Body of pancreas (tissue), 4 donors: ENCODE results near the gene CTAG2. TPM values are rescaled to one million over a fixed set of nuclear protein-coding genes. Genes with fewer than 3 reads are reported as not detected.
"Not testable (repeated sequence)": the region's sequence is repeated elsewhere in the genome, so short reads cannot be mapped to it uniquely, and the experiment has no call there.

ENCODE experiments used
- ATAC-seq: fragments of 150-250 bp; one replicate; pipeline ENCODE4 v1.9.1; 2016
- DNase-seq, 4 donors: peaks; one replicate each; pipeline ENCODE4 v3.0.0-alpha.2; 2019
- H3K27ac ChIP-seq, 4 donors: fragments of 200-600 bp; sonication (generic); 1 replicate in 3 of 4; 2 replicates in 1 of 4; pipeline versions ENCODE4 v1.5.1 to v1.6.1; 2016 to 2019; ENCODE audit warnings: mild to moderate bottlenecking in 1 of 4, mixed read lengths in 1 of 4, moderate library complexity in 1 of 4
- H3K27me3 ChIP-seq, 2 donors: fragments of 200-600 bp; sonication (generic); one replicate each; pipeline ENCODE4 v1.6.0; 2016; ENCODE audit warnings: mild to moderate bottlenecking in 1 of 2
- H3K36me3 ChIP-seq, 2 donors: fragments of 200-600 bp; sonication (generic); replicated peaks in 1 of 2; 2 replicates each; pipeline ENCODE4 v1.5.1; 2016; ENCODE audit warnings: low read depth in 2 of 2; ENCODE audit not compliant: insufficient read depth in 1 of 2
- H3K4me1 ChIP-seq: fragments of 200-600 bp; sonication (generic); one replicate; pipeline ENCODE4 v1.6.0; 2016
- H3K4me3 ChIP-seq, 2 donors: fragments of 200-600 bp; sonication (generic); 1 replicate in 1 of 2; 2 replicates in 1 of 2; pipeline ENCODE4 v1.5.1; 2016 to 2019
- H3K9me3 ChIP-seq, 3 donors: fragments of 200-600 bp; sonication (generic); 1 replicate in 2 of 3; 2 replicates in 1 of 3; pipeline ENCODE4 v1.5.1; 2016
- POLR2A ChIP-seq, 3 donors: fragments of 450-650 bp; IDR thresholded peaks; one replicate each; pipeline ENCODE4 v1.6.1; 2016; ENCODE audit warnings: antibody characterized with exemption in 3 of 3, mild to moderate bottlenecking in 2 of 3
- WGBS, 2 donors: methylation state at CpG; one replicate each; pipeline ENCODE4 v1.1.5; 2017; 5-methylcytosine and 5-hydroxymethylcytosine counted together
- intact Hi-C: fragments of 100-400 bp; cut with DNase I; formaldehyde crosslinking; loops from one replicate; pipeline ENCODE4 v1.15.1; 2023
- total RNA-seq, 2 donors: library from RNA; depleted of rRNA; stranded (reverse); fragments of >200 nt; gene quantifications; one replicate each; pipeline ENCODE4 v1.1.0, GENCODE V29; 2016
- TF ChIP-seq, protein P1 (sequence below), 7 experiments: fragments of 450-650 bp in 4 of 7; fragments of 200-600 bp in 3 of 7; sonication (generic) in 3 of 7; IDR thresholded peaks; one replicate each; pipeline ENCODE4 v1.5.1; 2016 to 2019; ENCODE audit warnings: antibody characterized with exemption in 7 of 7

CTAG2 gene
- total RNA-seq, result not detected

DNA sequence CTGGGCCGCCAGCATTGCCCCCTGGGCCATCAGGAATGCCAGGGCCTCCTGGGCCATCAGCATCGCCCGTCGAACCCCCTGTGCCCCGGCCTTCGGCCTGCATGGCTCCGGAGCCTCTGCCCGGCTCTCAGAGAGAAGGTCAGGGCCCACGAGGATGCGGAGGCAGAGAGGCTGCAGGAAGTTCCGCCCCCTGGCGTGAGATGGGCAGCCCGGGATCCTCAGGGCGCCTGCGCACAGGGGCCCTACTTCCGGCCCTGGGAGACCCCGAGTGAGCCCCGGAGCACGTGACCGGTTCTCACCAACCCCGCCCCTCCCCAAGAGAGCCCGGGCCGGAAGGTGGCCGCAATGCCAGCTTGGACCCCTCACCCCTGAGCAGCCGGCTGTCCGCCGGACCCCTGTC is at the start of gene CTAG2:
Gene CTAG2 (minus strand): TSS at position 167 of the 400 bp plus-strand sequence. CDS start 64 bp downstream, at position 103.
- H3K27ac ChIP-seq, DNase-seq, H3K27me3 ChIP-seq, H3K4me3 ChIP-seq, H3K9me3 ChIP-seq, intact Hi-C loops, H3K4me1 ChIP-seq, H3K36me3 ChIP-seq, ATAC-seq: not testable (repeated sequence)
- WGBS, 2 donors, result no CpG with 5 or more reads among the region's 27 CpGs

DNA sequence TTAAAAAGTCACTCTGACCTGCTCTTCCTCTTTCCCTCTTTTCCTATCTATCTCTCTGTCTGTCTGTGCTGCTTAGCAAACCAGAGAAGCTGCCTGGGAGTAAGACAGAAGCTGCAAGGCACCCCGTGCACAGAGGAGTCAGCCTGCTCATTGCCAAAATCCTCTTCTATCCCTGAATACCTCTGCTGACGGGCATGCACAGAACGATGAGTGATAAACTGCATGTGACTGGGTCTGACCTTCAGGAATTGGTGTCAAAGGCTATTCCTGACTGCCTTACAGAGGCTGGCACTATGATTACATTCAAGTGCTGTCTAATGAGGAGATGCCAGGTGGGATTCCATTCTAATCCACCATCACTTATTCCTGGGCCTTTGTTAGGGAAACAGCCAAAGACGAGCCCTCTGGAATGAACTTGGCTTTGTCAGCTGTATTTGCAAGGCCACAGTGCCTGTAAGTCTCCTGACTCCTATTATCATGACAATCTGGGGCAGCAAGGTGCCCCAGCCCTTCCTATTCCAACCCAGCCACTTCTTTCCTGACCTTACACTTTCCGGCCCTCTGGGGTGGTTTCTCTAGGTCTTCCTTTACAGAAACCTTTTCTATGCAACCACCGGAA is 45.4 kb upstream of the CTAG2 start:
- WGBS, 2 donors, result 59 to 72% methylated on average over 4 to 5 of the region's 6 CpGs
- Histone ChIP-seq H3K9me3 (no peaks in the 10 kb centered on the region), H3K27me3 (no peaks in the 10 kb centered on the region), H3K4me3 (no peak overlapping the region), H3K27ac (no peak overlapping the region), H3K4me1 (no peaks in the 10 kb centered on the region), H3K36me3 (no peaks in the 10 kb centered on the region)
- intact Hi-C loops, result no loop called here
- TF ChIP-seq, protein P1, sequence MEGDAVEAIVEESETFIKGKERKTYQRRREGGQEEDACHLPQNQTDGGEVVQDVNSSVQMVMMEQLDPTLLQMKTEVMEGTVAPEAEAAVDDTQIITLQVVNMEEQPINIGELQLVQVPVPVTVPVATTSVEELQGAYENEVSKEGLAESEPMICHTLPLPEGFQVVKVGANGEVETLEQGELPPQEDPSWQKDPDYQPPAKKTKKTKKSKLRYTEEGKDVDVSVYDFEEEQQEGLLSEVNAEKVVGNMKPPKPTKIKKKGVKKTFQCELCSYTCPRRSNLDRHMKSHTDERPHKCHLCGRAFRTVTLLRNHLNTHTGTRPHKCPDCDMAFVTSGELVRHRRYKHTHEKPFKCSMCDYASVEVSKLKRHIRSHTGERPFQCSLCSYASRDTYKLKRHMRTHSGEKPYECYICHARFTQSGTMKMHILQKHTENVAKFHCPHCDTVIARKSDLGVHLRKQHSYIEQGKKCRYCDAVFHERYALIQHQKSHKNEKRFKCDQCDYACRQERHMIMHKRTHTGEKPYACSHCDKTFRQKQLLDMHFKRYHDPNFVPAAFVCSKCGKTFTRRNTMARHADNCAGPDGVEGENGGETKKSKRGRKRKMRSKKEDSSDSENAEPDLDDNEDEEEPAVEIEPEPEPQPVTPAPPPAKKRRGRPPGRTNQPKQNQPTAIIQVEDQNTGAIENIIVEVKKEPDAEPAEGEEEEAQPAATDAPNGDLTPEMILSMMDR (IDR thresholded peaks at IDR 0.05), result no peak
- no peak for TF ChIP-seq POLR2A (IDR thresholded peaks at IDR 0.05)
- ATAC-seq, result no peak
- no peak for DNase-seq

DNA sequence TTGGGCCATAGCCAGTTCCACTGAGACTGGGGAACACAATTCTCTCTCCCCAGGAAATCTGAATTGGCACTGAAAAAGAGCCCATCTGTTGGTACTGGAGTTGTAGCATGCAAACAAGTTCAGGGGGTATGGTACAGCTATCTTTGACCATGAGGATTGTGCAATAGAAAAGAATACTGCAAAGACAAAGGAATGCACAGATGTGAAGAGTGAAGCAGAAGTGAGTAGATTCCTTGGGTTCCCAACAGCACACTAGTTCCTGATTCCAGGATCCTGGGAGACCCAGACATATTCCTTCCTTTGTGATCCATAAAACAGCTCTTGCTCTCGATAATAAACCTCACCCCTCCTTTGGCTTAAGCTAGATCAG is 43.3 kb upstream of the CTAG2 start:
- H3K36me3 ChIP-seq, result no peaks in the 10 kb centered on the region
- ATAC-seq (no peak), DNase-seq (no peak)
- intact Hi-C loops, result no loop called here
- no peak overlapping the region for H3K27ac ChIP-seq
- no peaks in the 10 kb centered on the region for H3K9me3 ChIP-seq
- no peaks in the 10 kb centered on the region for H3K27me3 ChIP-seq
- H3K4me3 ChIP-seq, result no peak overlapping the region
- 73 to 100% methylated on average over 1 of the region's 1 CpG for WGBS, 2 donors
- no peak for TF ChIP-seq POLR2A (IDR thresholded peaks at IDR 0.05)
- TF ChIP-seq, protein P1 (IDR thresholded peaks at IDR 0.05), result no peak
- H3K4me1 ChIP-seq, result no peaks in the 10 kb centered on the region

DNA sequence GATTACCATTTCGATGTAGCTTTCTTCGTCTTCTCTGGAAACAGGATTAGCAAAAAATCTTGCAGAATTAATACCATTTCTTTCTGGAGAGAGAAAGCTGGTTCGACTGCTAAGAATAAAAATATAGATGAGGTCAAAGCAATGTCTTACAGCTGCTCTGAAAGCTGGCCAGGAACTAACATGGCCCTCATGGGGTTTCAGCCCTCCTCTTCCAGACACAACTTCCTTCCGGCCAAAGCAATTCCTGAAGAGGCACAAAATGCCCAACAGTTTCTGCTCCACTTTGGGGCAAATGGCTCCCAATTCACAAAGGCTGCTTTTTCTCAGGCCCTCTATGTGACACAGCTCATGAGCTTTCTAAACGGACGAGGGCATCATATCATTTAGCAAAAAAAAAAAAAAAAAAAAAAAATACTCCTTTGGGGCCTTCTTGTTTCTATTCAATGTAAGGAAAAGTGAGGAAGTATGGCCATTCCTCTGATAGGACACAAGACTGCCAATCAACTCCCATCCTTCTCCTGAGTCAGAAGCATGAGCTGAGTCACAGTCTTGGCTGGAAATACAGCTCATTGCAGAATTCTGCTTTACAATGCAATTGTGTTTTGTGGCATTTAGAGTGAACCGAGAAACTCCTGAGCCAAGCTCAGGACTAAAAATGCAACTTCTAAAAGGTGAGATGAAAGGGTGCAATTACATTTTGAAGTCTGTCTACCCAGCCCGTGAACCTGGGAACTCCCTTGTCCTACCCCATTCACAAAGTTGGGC is 42.7 kb upstream of the CTAG2 start:
- no peak for DNase-seq
- no peaks in the 10 kb centered on the region for H3K27me3 ChIP-seq
- intact Hi-C loops, result no loop called here
- no peaks in the 10 kb centered on the region for H3K9me3 ChIP-seq
- no peak overlapping the region for H3K27ac ChIP-seq
- no peak for ATAC-seq
- TF ChIP-seq, protein P1 (IDR thresholded peaks at IDR 0.05), result no peak
- TF ChIP-seq POLR2A (IDR thresholded peaks at IDR 0.05), result no peak
- no peak overlapping the region for H3K4me3 ChIP-seq
- H3K4me1 ChIP-seq, result no peaks in the 10 kb centered on the region
- WGBS, 2 donors, result 73 to 75% methylated on average over 8 of the region's 8 CpGs
- H3K36me3 ChIP-seq, result no peaks in the 10 kb centered on the region

DNA sequence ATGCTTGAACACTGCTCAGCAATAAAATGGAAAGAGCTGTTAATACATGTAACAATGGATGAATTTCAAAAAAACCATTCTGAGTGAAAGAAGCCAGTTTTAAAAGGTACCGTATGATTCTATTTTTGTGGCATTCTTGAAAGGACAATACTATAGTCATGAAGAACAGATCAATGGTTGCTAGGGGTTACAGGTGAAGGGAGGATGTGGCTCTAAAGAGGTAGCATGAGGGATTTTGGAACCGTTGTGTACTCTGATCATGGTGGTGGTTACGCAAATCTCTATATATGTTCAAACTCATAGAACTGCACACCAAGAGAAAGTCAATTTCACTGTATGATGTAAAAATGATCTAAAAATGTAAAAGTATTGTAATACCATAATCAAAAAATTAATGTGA is 40.0 kb upstream of the CTAG2 start:
- H3K9me3 ChIP-seq, result no peaks in the 10 kb centered on the region
- intact Hi-C loops, result no loop called here
- ATAC-seq, result no peak
- H3K36me3 ChIP-seq, result no peaks in the 10 kb centered on the region
- no peak for TF ChIP-seq POLR2A (IDR thresholded peaks at IDR 0.05)
- TF ChIP-seq, protein P1 (IDR thresholded peaks at IDR 0.05), result no peak
- H3K27me3 ChIP-seq, result no peaks in the 10 kb centered on the region
- no peak overlapping the region for H3K27ac ChIP-seq
- H3K4me1 ChIP-seq, result no peaks in the 10 kb centered on the region
- WGBS, 2 donors, result 73 to 76% methylated on average over 3 of the region's 3 CpGs
- H3K4me3 ChIP-seq, result no peak overlapping the region
- no peak for DNase-seq

DNA sequence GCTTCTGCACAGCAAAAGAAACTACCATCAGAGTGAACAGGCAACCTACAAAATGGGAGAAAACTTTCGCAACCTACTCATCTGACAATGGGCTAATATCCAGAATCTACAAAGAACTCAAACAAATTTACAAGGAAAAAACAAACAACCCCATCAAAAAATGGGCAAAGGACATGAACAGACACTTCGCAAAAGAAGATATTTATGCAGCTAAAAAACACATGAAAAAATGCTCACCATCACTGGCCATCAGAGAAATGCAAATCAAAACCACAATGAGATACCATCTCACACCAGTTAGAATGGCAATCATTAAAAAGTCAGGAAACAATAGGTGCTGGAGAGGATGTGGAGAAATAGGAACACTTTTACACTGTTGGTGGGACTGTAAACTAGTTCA is 37.1 kb upstream of the CTAG2 start:
- DNase-seq, H3K27me3 ChIP-seq, ATAC-seq, H3K27ac ChIP-seq, H3K36me3 ChIP-seq, H3K9me3 ChIP-seq, intact Hi-C loops, H3K4me1 ChIP-seq, H3K4me3 ChIP-seq: not testable (repeated sequence)
- WGBS, 2 donors, result 93 to 100% methylated on average over 2 of the region's 2 CpGs

DNA sequence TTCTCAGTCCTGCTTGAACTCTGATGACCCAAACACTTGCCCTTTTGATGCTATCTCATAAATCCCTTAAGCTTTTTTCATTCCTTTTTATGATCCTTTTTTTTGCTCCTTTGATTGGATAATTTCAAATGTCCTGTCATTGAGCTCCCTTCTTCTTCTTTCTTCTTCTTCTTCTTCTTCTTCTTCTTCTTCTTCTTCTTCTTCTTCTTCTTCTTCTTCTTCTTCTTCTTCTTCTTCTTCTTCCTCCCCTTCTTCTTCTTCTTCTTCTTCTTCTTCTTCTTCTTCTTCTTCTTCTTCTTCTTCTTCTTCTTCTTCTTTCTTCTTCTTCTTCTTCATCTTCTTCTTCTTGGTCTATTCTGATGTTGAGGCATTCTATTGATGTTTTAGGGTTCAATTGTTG is 18.7 kb upstream of the CTAG2 start:
- H3K4me1 ChIP-seq, ATAC-seq, H3K27me3 ChIP-seq, H3K4me3 ChIP-seq, H3K27ac ChIP-seq, H3K9me3 ChIP-seq, H3K36me3 ChIP-seq, intact Hi-C loops, DNase-seq: not testable (repeated sequence)

DNA sequence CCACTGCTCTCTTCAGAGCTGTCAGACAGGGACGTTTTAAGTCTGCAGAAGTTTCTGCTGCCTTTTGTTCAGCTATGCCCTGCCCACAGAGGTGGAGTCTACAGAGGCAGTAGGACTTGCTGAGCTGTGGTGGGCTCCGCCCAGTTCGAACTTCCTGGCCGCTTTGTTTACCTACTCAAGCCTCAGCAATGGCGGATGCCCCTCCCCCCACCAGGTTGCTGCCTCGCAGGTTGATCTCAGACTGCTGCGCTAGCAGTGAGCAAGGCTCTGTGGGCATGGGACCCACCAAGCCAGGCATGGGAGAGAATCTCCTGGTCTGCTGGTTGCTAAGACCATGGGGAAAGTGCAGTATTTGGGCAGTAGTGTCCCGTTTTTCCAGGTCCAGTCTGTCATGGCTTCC is 17.5 kb upstream of the CTAG2 start:
- ATAC-seq, H3K36me3 ChIP-seq, H3K4me3 ChIP-seq, H3K4me1 ChIP-seq, H3K27ac ChIP-seq, DNase-seq, H3K9me3 ChIP-seq, intact Hi-C loops, H3K27me3 ChIP-seq: not testable (repeated sequence)
- WGBS, 2 donors, result 80% methylated on average over 1 of the region's 8 CpGs; no CpG with 5 or more reads in 1 of the 2 donors
